GM19193 (cell line): Measurements from ENCODE around the gene ANXA1.

Source experiments
- POLR2A ChIP-seq: IDR thresholded peaks from 4 replicates; pipeline ENCODE4 v1.6.1; 2011; ENCODE audit not compliant: insufficient read depth, insufficient read length; ENCODE audit errors: extremely low read depth

The ANXA1 gene

DNA sequence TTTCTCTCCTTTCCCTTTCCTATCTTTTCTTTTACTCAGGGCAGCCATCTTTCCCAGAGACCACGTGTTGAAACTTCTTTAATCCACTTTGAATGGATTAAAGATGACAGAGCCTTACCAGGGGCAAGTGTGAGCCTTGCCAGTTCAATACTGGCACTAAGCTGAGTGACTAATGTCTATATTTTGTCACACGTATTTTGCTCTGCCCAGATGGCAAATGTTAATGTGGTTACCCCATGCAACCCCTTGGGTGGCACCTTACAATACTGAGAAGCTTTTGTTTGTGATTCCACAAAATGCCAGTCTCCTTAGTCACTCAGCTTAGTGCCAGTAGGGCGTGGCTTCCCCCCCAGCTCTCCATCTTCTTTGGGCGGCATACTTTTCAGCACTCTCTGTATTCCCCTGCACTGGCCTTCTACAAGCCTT is 24.8 kb downstream of the ANXA1 start:
- no peak for TF ChIP-seq POLR2A

- TF ChIP-seq POLR2A: no peak
Measured at GRCh38 chr9:73178044-73178443, 26.4 kb downstream of the ANXA1 start.

GRCh38 chr9:73179589-73179988 is 27.9 kb downstream of the ANXA1 start:
- TF ChIP-seq POLR2A: no peak

GRCh38 chr9:73180403-73180802 is 28.7 kb downstream of the ANXA1 start:
- TF ChIP-seq POLR2A: no peak

DNA sequence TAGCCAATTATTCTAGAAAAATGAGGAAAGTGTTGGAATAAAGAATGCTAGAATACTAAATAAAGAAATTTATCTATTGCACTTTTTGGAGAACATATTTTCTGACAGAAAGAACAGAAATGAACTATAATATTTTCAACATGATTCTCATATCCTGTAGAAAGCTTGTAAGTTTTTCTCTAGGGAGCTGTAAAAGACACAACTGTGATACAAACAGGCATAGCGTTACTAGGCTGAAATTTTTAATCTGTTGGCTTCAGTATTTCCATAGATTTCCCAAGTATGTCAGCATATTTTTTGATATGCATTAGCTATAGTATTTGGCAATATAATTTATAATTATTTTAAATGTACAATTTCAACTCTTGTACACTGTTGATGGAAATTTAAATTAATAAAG is 31.3 kb downstream of the ANXA1 start:
- no peak for TF ChIP-seq POLR2A

- TF ChIP-seq POLR2A: no peak
Measured at GRCh38 chr9:73183428-73183827, 31.8 kb downstream of the ANXA1 start.

- no peak for TF ChIP-seq POLR2A
Measured at GRCh38 chr9:73183917-73184861, 32.5 kb downstream of the ANXA1 start.

- no peak for TF ChIP-seq POLR2A
Measured at GRCh38 chr9:73194284-73194683, 42.6 kb downstream of the ANXA1 start.

GRCh38 chr9:73199448-73199847 is 47.8 kb downstream of the ANXA1 start:
- TF ChIP-seq POLR2A: no peak

DNA sequence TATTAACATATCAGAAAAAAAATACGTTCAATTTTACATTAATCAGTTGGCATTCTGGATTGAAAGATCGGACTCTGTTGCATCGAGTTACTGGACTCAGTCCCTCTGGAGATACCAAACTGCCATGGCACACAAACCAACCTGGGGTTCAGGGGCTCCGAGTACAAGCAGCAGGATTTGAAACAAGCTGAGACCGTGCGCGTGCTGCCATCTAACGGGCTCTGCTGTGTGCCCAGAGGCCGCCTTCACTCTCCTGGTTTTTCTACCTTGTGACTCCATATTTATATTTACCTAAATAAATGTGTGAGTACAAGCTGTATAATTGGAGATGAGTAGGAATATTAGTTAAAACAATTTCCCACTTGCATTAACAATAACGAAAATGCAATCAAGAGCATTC is 48.2 kb downstream of the ANXA1 start:
- no peak for TF ChIP-seq POLR2A

GRCh38 chr9:73200694-73201452 is 49.2 kb downstream of the ANXA1 start:
- no peak for TF ChIP-seq POLR2A

GRCh38 chr9:73202980-73203379 is 51.3 kb downstream of the ANXA1 start:
- TF ChIP-seq POLR2A: no peak

DNA sequence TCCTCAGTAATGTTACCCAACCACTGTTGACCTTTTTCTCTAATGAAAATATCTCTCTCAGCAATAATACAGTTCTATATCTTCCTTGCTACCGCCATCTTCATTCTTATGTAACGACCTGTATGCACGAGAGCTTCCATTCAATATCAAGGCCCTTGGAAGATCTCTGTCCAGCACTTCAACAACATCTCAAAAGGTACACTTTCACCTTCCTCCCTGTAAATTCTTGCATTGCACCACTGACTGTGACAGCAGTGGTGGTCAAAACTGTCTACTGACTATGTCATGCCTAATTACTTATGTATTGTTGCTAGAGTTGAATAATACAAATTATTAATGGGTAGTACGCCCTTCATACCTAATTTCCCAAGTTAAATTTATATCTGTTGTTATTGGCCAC is 53.3 kb downstream of the ANXA1 start:
- TF ChIP-seq POLR2A: no peak

DNA sequence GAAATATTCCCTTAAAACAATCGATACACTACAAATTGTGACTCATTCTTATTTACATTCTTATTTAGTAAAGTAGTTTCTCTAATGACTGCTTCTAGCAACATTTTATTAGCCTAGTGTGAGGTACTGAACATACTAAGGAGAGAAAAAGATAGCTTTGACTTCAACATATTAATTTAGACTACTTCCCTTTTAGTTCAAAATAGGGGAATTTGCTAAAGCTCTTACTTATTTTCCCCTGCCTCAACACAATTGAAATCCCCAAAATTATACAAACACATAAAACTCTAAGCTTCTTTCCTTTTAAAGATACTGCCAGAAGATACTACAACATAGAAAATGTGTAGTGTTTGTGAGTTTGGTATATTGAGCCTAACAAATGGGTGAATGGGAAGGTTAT is 55.2 kb downstream of the ANXA1 start:
- TF ChIP-seq POLR2A: no peak

- no peak for TF ChIP-seq POLR2A
Measured at GRCh38 chr9:73210886-73211666, 59.4 kb downstream of the ANXA1 start.

- TF ChIP-seq POLR2A: no peak
Measured at GRCh38 chr9:73213300-73213699, 61.6 kb downstream of the ANXA1 start.

DNA sequence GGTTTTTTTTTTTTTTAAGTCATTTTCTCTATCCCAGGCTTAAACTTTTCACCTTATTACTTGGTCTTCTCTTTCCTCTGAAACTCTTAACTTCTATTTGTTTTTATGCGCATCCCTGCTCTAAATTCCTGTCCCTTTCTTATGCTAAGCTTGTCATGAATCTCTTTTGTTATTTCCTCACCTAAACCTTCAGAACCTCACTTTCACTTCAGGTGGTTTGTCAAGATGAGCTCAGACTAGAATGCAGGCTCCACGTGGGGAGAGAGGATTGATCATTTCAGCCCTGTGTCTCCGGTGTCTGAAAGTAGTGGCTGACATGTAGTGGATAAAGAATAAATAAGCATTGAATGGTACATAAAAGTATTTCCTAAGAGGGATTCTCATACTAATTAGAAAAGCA is 63.6 kb downstream of the ANXA1 start:
- TF ChIP-seq POLR2A: no peak
